ENCODE data around the gene NLRP9. TPM values are rescaled to one million over a fixed set of nuclear protein-coding genes. Genes with fewer than 3 reads are reported as not detected.

The NLRP9 gene
- total RNA-seq, 1 experiment from 2014 or later = not detected

GRCh38 chr19:55712804-55713631, 25.2 kb downstream of the NLRP9 start:
- ATAC-seq = no peak
- Mint-ChIP-seq H3K36me3 (peaks cover 46% of the 10 kb centered on the region), H3K9me3 (peaks cover 79% of the 10 kb centered on the region), H3K27me3 (ENCODE audit: low read depth) (peaks cover 47% of the 10 kb centered on the region), H3K4me3 (no peak overlapping the region), H3K4me1 (no peaks in the 10 kb centered on the region), H3K27ac (no peak overlapping the region)
- POLR2A ChIA-PET = no interaction called here
- CTCF ChIA-PET = no interaction called here
- TF ChIP-seq USF2 (CRISPR knock-in tag; IDR thresholded peaks at IDR 0.05) (no peak), ERG (CRISPR knock-in tag; IDR thresholded peaks at IDR 0.05) (no peak), CREB1 (CRISPR knock-in tag; IDR thresholded peaks at IDR 0.05) (no peak)
- DNase-seq (ENCODE audit: low spot score) = no peak

GRCh38 chr19:55711719-55712118, 26.5 kb downstream of the NLRP9 start:
- H3K27me3 Mint-ChIP-seq (ENCODE audit: low read depth) = peaks cover 49% of the 10 kb centered on the region
- DNase-seq (ENCODE audit: low spot score) (no peak), ATAC-seq (no peak)
- TF ChIP-seq CREM (CRISPR knock-in tag; IDR thresholded peaks at IDR 0.05) = no peak
- no peaks in the 10 kb centered on the region for H3K4me1 Mint-ChIP-seq
- H3K36me3 Mint-ChIP-seq = peaks cover 36% of the 10 kb centered on the region
- CTCF ChIA-PET = no interaction called here
- peaks cover 77% of the 10 kb centered on the region for H3K9me3 Mint-ChIP-seq
- POLR2A ChIA-PET = no interaction called here
- no peak overlapping the region for H3K27ac Mint-ChIP-seq
- H3K4me3 Mint-ChIP-seq = no peak overlapping the region

- Mint-ChIP-seq H3K27me3 (ENCODE audit: low read depth) (peaks cover 29% of the 10 kb centered on the region), H3K36me3 (peaks cover 27% of the 10 kb centered on the region), H3K27ac (no peak overlapping the region), H3K4me3 (no peak overlapping the region), H3K4me1 (no peaks in the 10 kb centered on the region), H3K9me3 (peaks cover 47% of the 10 kb centered on the region)
- POLR2A ChIA-PET = no interaction called here
- CTCF ChIA-PET = interaction anchor here (1.4 kb wide), 1 partner anchor 35 kb away, joined by 3 read pairs; no protein-coding TSS in a partner anchor
- TF ChIP-seq OVOL2 (CRISPR knock-in tag; IDR thresholded peaks at IDR 0.05; ENCODE audit: borderline replicate concordance) (no peak), TEAD1 (CRISPR knock-in tag; IDR thresholded peaks at IDR 0.05) (no peak), MAX (CRISPR knock-in tag; IDR thresholded peaks at IDR 0.05) (no peak), USF1 (CRISPR knock-in tag; IDR thresholded peaks at IDR 0.05) (no peak), ATF6 (CRISPR knock-in tag; IDR thresholded peaks at IDR 0.05) (no peak), FOXJ3 (CRISPR knock-in tag; IDR thresholded peaks at IDR 0.05; ENCODE audit: borderline replicate concordance) (no peak), ZNF317 (CRISPR knock-in tag; IDR thresholded peaks at IDR 0.05; ENCODE audit: borderline replicate concordance, low read depth) (no peak), SMAD3 (CRISPR knock-in tag; IDR thresholded peaks at IDR 0.05; ENCODE audit: borderline replicate concordance) (no peak), SMAD4 (CRISPR knock-in tag; IDR thresholded peaks at IDR 0.05) (no peak), NR1H2 (CRISPR knock-in tag; IDR thresholded peaks at IDR 0.05) (no peak), ZNF232 (CRISPR knock-in tag; IDR thresholded peaks at IDR 0.05) (no peak), TCF7 (CRISPR knock-in tag; IDR thresholded peaks at IDR 0.05; ENCODE audit: low read depth) (no peak), MLX (CRISPR knock-in tag; IDR thresholded peaks at IDR 0.05) (no peak), ZBTB43 (CRISPR knock-in tag; IDR thresholded peaks at IDR 0.05) (no peak), GTF2I (CRISPR knock-in tag; conservative IDR thresholded peaks at IDR 0.05) (no peak), NR2C2 (CRISPR knock-in tag; IDR thresholded peaks at IDR 0.05) (no peak)
- DNase-seq (ENCODE audit: low spot score) (no peak), ATAC-seq (no peak)
Observed at GRCh38 chr19:55705972-55706371, 32.2 kb downstream of the NLRP9 start.
